Breast epithelium (tissue), 4 donors: ENCODE measurements around the gene SIDT2. TPM values are rescaled to one million over a fixed set of nuclear protein-coding genes. Genes with fewer than 3 reads are reported as not detected.

Experiments used
- DNase-seq, 2 donors: peaks; one replicate each; pipeline ENCODE4 v3.0.0-alpha.2; 2019; ENCODE audit warnings: low spot score in 2 of 2
- H3K27ac ChIP-seq, 2 donors: fragments of 200-600 bp; sonication (generic) in 1 of 2; one replicate each; pipeline ENCODE4 v1.5.1; 2016 to 2019; ENCODE audit warnings: mild to moderate bottlenecking in 1 of 2
- H3K27me3 ChIP-seq, 2 donors: fragments of 200-600 bp; sonication (generic) in 1 of 2; one replicate each; pipeline versions ENCODE4 v1.5.1 to v1.6.0; 2017 to 2019; ENCODE audit warnings: control low read depth in 1 of 2, mild to moderate bottlenecking in 1 of 2
- H3K36me3 ChIP-seq: fragments of 200-600 bp; one replicate; pipeline ENCODE4 v1.5.1; 2019
- H3K4me1 ChIP-seq, 2 donors: fragments of 200-600 bp; sonication (generic); one replicate each; pipeline ENCODE4 v1.5.1; 2016 to 2019; ENCODE audit warnings: control low read depth in 1 of 2
- H3K4me3 ChIP-seq, 3 donors: fragments of 200-600 bp; sonication (generic); 1 replicate in 2 of 3; 2 replicates in 1 of 3; pipeline ENCODE4 v1.5.1; 2016 to 2019; ENCODE audit warnings: mild to moderate bottlenecking in 3 of 3, moderate library complexity in 2 of 3
- H3K9me3 ChIP-seq, 2 donors: fragments of 200-600 bp; sonication (generic) in 1 of 2; one replicate each; pipeline ENCODE4 v1.5.1; 2016 to 2019; ENCODE audit warnings: control low read depth in 1 of 2
- CTCF ChIP-seq, 3 donors: fragments of 450-650 bp; IDR thresholded peaks; one replicate each; pipeline ENCODE4 v1.5.1; 2016 to 2017; ENCODE audit warnings: antibody characterized with exemption in 3 of 3, mild to moderate bottlenecking in 3 of 3, moderate library complexity in 3 of 3
- POLR2A ChIP-seq: fragments of 450-650 bp; IDR thresholded peaks from one replicate; pipeline ENCODE4 v1.6.1; 2016; ENCODE audit warnings: antibody characterized with exemption, mild to moderate bottlenecking, moderate library complexity
- POLR2AphosphoS5 ChIP-seq, 3 donors: sonication (generic); formaldehyde crosslinking; IDR thresholded peaks; one replicate each; pipeline ENCODE4 v1.6.1; 2017; ENCODE audit warnings: antibody characterized with exemption in 3 of 3
- intact Hi-C: fragments of 100-400 bp; cut with DNase I; formaldehyde crosslinking; loops from one replicate; pipeline ENCODE4 v1.15.1; 2023; ENCODE audit warnings: low total_unique reads
- total RNA-seq, 3 donors: library from RNA; depleted of rRNA; stranded (reverse); fragments of >200 nt; gene quantifications; one replicate each; pipeline ENCODE4 v1.1.0, GENCODE V29; 2016

SIDT2 gene
- total RNA-seq, 3 donors from 2014 or later, result 45.2 to 86.7 (median 49.5) TPM

DNA sequence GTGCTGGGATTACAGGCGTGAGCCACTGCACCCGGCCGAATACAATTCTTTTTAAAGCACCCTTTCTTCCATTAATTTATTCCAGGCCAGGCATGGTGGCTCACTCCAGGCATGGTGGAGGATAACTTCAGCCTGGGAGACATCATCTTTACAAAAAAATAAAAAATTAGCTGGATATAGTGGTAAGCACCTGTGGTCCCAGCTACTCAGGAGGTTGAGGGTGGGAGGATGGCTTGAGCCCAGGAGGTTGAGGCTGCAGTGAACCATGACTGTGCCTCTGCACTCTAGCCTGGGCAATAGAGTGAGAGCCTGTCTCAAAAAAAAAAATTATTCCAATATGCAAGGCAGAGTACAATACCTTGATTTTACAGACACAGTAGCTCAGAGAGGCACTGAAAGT, 32.1 kb downstream of the SIDT2 start:
- DNase-seq, result no peak
- Histone ChIP-seq H3K27me3 (no peaks in the 10 kb centered on the region), H3K27ac (no peak overlapping the region), H3K4me3 (no peak overlapping the region), H3K4me1 (no peaks in the 10 kb centered on the region), H3K9me3 (no peaks in the 10 kb centered on the region), H3K36me3 (no peaks in the 10 kb centered on the region)
- peak in 1 of 3 donors; percentile 3 for TF ChIP-seq POLR2AphosphoS5 (IDR thresholded peaks at IDR 0.05)
- no peak for TF ChIP-seq CTCF (IDR thresholded peaks at IDR 0.05)
- intact Hi-C loops, result no loop called here

GRCh38 chr11:117212697-117213355, 34.3 kb downstream of the SIDT2 start:
- intact Hi-C loops, result no loop called here
- TF ChIP-seq POLR2AphosphoS5 (IDR thresholded peaks at IDR 0.05) (no peak), CTCF (IDR thresholded peaks at IDR 0.05) (no peak), POLR2A (no peak)
- no peak overlapping the region for H3K4me3 ChIP-seq
- no peaks in the 10 kb centered on the region for H3K27me3 ChIP-seq
- peaks cover 0 to 4% of the 10 kb centered on the region in 2 donors for H3K4me1 ChIP-seq
- no peak overlapping the region for H3K27ac ChIP-seq
- no peak for DNase-seq
- no peaks in the 10 kb centered on the region for H3K36me3 ChIP-seq
- H3K9me3 ChIP-seq, result no peaks in the 10 kb centered on the region

DNA sequence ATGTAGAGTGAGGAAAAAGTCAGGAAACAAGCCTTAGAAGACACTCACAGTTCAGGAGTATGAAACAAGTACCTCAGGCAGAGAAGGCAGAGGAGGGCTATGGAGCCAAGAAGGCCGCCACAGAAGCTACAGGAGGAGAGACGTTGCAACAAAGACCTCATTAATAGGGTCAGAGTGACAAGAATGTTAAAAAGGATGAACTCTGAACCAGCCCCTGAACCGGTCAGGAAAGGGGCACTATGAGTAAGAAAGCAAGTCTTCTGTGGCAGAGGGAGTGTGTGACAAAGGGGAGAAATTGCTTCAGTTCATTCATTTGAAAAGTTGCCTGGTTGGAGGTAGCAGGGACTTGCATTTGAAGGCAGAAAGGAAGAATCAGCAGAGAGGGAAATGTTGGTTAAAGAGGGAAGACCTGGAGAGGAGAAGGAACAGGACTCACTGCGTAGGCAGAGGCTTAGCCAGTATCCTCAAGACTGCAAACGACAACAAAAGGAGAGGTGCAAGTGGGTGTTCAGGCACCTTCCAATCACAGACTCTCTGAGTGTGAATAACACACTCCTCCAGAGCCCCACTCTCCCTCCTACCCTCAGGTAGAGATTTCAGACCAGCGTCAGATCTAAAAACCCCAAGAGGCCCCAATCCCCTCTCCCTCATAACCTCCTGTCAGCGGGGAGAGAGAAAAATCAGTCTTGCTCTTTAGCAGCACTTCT, 36.0 kb downstream of the SIDT2 start:
- peaks cover 7 to 12% of the 10 kb centered on the region in 2 donors for H3K4me1 ChIP-seq
- no peaks in the 10 kb centered on the region for H3K27me3 ChIP-seq
- no peak overlapping the region for H3K4me3 ChIP-seq
- intact Hi-C loops, result no loop called here
- H3K9me3 ChIP-seq, result no peaks in the 10 kb centered on the region
- peak overlapping the region in 1 of 2 donors; percentile 38 for H3K27ac ChIP-seq
- no peak for DNase-seq
- TF ChIP-seq POLR2AphosphoS5 (IDR thresholded peaks at IDR 0.05) (no peak), CTCF (IDR thresholded peaks at IDR 0.05) (no peak), POLR2A (no peak)
- H3K36me3 ChIP-seq, result no peaks in the 10 kb centered on the region

- Histone ChIP-seq H3K36me3 (no peaks in the 10 kb centered on the region), H3K4me3 (peak overlapping the region in 2 of 3 donors; percentile 1 to 44), H3K27me3 (no peaks in the 10 kb centered on the region), H3K9me3 (no peaks in the 10 kb centered on the region), H3K27ac (peak overlapping the region; percentile 89 to 93), H3K4me1 (peaks cover 15 to 33% of the 10 kb centered on the region in 2 donors)
- DNase-seq, result peak; percentile 10 to 74
- intact Hi-C loops, result no loop called here
- TF ChIP-seq POLR2AphosphoS5 (IDR thresholded peaks at IDR 0.05), result peak in 2 of 3 donors; percentile 22 to 55
- no peak for TF ChIP-seq CTCF (IDR thresholded peaks at IDR 0.05)
Observed at GRCh38 chr11:117217141-117218084, 38.9 kb downstream of the SIDT2 start.
